RCC 7860 (cell line): ENCODE data around the gene IZUMO4.
"Not testable (repeated sequence)": the region's sequence is repeated elsewhere in the genome, so short reads cannot be mapped to it uniquely, and the experiment has no call there.

Source experiments
- DNase-seq: peaks from one replicate; pipeline ENCODE4 v3.0.0-alpha.2; 2015; ENCODE audit warnings: low spot score
- FAIRE-seq: peaks from 2 replicates; lab custom pipeline; 2012; peaks lifted over from hg19 to GRCh38; lab: Jason Lieb, UNC

Gene IZUMO4

GRCh38 chr19:2122251-2122650 lies 25.5 kb downstream of the IZUMO4 start:
- no peak for FAIRE-seq
- no peak for DNase-seq

GRCh38 chr19:2122982-2123381 lies 26.3 kb downstream of the IZUMO4 start:
- no peak for DNase-seq
- no peak for FAIRE-seq

DNA sequence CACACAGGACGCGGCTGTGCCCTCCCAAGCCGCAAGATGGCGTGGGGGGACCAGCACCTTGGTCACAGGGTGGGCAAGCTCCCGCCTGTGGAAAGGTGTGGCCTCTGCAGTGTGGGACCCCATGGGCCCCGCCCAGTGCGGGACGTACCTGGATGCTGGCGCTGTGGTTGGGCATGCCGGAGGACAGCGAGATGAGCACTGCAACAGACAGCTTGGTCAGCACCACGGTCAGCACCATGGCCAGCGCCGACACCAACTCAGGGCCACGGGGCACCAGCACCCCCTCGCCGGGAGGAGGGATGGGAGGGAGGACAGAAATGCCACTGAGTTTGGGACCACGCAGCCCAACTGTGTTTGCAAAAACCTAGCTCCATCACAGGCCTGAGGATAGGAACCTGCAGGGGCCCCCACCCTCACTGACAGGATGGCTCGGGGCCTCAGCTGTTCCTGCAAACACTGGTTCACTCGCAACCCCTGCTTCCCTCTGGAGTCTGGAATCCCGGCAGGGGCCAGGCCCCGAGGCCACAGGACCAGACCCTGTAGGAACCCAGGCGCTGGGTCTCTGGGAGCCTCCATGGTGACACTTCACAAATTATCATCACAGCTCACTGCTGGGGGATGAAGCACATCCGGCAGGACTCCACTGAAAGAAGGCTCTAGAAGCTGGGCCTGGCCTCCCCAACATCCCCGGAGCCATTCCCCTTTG lies 27.1 kb downstream of the IZUMO4 start:
- FAIRE-seq (no peak), DNase-seq (no peak)

DNA sequence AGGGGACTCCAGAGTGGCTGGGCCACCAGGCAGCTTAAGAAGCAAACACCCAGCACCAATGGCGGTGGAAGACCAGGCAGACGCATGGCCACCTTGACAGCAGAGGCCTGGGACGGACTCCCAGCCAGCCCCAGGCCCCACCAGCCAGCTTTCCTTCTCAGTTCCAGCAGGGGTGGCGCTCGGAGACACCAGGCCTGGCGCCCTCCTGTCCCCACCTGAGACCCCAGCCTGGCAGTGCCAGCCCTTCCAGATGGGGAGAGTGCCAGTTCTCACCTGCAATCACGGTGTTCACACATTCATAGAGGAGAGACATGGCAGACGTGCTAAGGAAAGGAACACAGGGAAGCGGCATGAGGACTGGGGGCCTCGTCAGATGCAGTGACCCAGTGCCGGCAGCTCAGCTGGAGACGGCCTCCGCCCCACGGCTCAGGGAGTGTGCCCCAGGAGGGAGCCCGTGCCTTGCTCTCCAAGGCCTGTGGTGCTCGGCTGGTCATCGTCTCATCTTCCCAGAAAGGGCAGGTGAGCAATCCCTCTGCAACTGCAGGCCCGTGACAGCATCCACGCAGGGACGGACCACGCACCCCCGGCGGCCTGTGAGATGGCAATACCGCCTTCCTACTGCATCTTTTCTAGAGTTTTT lies 30.3 kb downstream of the IZUMO4 start:
- DNase-seq (no peak), FAIRE-seq (no peak)

- no peak for DNase-seq
- no peak for FAIRE-seq
Measured at GRCh38 chr19:2127758-2128157, 31.0 kb downstream of the IZUMO4 start.

- not testable (repeated sequence) for DNase-seq, FAIRE-seq
Measured at GRCh38 chr19:2128252-2128651, 31.5 kb downstream of the IZUMO4 start.

GRCh38 chr19:2129022-2129421 lies 32.3 kb downstream of the IZUMO4 start:
- FAIRE-seq: no peak
- DNase-seq: no peak

DNA sequence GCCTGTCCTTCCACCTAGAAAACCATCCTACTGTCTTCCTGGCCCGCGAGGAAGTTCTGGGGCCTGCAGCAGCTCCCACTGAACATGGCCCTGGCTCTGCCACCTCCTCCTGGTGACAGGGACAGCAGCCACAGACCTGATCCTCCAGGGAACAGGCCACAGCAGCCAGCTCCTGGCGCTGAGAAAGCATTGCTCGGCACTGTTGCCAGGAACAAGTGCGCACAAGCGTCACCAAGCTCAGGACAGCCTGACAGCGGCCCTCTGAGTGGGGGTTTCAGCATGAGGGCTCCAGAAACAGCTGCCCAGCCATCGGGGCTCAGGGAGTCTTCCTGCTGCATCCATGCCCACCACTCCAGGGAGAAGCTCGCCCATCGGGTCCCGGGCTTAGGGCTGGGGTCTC lies 32.8 kb downstream of the IZUMO4 start:
- FAIRE-seq: no peak
- no peak for DNase-seq

GRCh38 chr19:2129892-2130770 lies 33.4 kb downstream of the IZUMO4 start:
- FAIRE-seq (no peak), DNase-seq (no peak)

- DNase-seq, FAIRE-seq: not testable (repeated sequence)
Measured at GRCh38 chr19:2131012-2131975, 34.6 kb downstream of the IZUMO4 start.

DNA sequence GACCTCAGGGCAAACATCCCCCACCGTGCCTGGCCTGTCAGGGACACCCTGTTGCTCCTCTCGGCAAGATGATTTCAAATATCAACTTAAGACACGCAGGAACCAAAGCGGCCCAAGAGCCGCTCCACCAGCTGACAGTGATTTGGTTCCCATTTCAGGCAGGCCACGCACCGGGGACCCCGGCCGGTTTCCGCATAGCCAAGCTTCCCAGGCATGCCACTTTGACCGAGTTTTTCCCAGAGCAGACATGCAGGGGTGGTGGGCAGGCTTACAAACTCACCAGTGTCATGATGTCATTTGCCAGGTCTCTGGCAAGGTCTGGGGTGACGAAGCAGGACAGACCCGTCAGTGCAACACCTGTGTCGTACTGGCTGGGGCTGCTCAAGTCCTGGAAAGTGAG lies 35.5 kb downstream of the IZUMO4 start:
- FAIRE-seq: no peak
- no peak for DNase-seq

- DNase-seq (no peak), FAIRE-seq (no peak)
Measured at GRCh38 chr19:2132731-2133490, 36.2 kb downstream of the IZUMO4 start.

DNA sequence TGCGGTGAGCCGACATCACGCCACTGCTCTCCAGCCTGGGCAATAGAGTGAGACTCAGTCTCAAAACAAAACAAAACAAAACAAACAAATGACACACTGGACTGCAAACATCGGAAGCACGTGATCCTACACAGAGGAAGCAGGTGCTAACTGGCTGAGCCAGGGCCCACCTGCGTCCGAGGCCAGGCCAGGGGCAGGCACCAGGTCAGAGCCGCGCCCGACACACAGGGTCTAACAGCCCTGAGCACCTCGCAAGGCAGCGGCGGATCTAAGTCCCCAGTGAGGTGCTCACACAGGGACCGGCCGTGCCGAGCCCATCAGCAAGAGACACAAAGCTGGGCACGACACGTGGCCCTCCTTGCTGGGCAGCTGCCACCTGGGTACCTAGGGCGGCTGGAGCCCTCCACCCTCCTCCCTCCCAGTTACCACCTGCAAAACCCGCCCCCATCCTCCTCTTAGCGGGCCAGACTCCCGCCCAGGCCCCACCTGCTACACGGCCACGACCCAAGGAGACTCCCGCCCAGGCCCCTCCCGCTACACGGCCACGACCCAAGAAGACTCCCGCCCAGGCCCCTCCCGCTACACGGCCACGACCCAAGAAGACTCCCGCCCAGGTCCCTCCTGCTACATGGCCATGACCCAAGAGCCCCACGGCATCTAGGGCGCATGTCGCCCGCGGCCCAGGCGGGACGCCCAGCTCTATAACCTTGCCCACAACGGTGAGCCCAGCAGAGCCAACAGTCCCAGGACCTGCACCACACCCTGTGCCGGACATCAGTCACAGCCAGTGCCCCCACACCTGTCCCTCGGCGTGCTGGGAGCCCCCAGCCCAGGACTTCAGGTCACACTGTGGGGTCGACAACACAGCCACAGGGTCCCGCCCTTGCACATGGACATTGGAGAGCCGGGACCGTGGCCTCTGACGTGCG lies 39.0 kb downstream of the IZUMO4 start:
- DNase-seq (no peak), FAIRE-seq (no peak)

GRCh38 chr19:2136796-2137195 lies 40.1 kb downstream of the IZUMO4 start:
- DNase-seq (no peak), FAIRE-seq (no peak)

DNA sequence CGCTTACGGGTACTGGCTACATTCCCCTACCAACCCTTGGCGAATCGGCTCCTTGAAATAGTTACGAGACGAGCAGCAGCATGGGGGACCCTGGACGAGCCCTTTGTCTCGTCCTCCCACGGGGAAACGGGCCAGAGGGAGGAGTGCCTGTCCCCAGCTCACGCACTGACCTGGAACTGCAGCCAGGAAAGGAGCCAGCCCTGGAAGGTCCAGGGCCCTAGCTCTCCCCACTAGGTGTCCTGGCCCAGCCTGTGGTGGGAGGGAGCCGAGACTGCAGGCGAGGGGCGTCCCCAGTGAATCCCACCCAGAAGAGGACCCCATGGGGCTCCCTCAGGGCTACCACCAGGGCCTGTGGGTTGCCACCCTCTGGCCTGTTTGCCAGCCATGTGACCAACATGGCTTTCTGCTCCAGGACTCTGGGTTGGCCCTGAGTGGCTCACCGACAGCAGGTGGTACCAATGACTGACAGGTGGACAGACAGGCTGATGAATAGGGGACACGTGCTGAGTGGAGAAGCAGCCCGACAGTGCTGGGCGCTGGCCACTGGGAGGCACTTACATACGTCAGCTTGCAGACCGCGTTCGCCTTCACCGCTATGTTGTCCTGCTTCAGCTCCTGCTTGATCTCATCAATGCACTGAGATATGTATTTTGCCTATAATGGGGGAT lies 41.5 kb downstream of the IZUMO4 start:
- DNase-seq (no peak), FAIRE-seq (no peak)

DNA sequence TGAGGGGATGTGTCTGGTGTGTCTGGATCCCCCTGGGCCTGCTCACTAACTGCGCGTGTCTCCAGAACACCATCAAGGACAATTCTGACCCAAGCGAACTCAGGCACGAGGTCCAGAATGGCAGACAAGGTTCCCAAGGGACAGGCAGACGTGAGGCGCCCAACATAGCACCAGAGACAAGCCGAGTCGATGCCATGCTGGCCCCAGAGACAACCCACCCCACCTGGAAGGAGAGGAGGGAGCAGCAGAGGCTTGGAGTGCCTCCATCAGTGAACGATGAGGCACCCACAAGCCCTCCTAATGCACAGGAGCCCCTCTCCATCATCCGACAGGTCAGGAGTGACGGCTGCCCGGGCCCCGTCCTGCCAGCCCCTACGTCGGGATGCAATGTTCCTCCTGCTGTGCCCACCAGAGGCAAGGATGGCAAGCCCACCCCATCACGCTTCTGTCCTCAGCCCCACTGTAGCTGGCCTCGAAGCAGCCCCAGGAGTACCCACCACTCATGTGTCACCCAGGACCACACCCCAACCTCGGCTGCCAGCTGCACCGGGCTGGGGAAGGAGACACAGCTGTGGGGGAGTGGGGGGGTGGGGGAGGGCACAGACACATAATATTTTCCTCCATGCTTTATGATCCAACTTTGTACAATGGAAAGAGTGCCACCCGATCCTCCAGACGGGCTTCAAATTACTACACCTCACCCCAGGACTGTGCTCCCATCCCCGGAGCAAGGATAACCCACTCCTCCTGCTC lies 42.8 kb downstream of the IZUMO4 start:
- no peak for DNase-seq
- no peak for FAIRE-seq

GRCh38 chr19:2140138-2140569 lies 43.4 kb downstream of the IZUMO4 start:
- FAIRE-seq (no peak), DNase-seq (no peak)
